ENCODE measurements around the gene FBLN2.

Gene FBLN2

DNA sequence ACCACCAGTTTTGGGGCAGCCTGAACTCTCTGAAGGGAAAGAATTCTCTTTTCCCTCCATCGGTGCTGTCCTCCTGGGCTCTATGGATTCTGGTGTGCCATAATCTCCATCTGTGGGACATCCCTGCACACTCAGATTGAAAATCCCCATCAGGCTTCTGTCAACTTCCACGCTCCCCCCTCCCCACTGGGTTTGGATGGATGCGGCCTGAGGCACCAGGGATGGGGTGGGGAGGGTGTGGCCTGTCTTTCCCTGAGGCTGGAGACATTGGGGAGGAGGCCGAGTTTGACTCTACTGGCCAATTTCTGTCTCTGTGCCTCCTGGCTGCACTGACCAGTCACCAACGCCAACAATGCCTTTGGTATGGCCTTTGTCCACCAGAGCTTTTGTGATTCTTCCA, 16.3 kb upstream of the FBLN2 start:
- no peak overlapping the region for H3K27ac ChIP-seq (replicated peaks)
- H3K4me3 ChIP-seq (replicated peaks; ENCODE audit: insufficient read depth, low read length), result no peak overlapping the region
- no peaks in the 10 kb centered on the region for H3K27me3 ChIP-seq (ENCODE audit: insufficient read depth, poor library complexity, severe bottlenecking)
- no peak for DNase-seq (ENCODE audit: low read depth in 1 of 2, low spot score in 1 of 2)
- TF ChIP-seq, protein P1, sequence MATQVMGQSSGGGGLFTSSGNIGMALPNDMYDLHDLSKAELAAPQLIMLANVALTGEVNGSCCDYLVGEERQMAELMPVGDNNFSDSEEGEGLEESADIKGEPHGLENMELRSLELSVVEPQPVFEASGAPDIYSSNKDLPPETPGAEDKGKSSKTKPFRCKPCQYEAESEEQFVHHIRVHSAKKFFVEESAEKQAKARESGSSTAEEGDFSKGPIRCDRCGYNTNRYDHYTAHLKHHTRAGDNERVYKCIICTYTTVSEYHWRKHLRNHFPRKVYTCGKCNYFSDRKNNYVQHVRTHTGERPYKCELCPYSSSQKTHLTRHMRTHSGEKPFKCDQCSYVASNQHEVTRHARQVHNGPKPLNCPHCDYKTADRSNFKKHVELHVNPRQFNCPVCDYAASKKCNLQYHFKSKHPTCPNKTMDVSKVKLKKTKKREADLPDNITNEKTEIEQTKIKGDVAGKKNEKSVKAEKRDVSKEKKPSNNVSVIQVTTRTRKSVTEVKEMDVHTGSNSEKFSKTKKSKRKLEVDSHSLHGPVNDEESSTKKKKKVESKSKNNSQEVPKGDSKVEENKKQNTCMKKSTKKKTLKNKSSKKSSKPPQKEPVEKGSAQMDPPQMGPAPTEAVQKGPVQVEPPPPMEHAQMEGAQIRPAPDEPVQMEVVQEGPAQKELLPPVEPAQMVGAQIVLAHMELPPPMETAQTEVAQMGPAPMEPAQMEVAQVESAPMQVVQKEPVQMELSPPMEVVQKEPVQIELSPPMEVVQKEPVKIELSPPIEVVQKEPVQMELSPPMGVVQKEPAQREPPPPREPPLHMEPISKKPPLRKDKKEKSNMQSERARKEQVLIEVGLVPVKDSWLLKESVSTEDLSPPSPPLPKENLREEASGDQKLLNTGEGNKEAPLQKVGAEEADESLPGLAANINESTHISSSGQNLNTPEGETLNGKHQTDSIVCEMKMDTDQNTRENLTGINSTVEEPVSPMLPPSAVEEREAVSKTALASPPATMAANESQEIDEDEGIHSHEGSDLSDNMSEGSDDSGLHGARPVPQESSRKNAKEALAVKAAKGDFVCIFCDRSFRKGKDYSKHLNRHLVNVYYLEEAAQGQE (IDR thresholded peaks at IDR 0.05; ENCODE audit: insufficient replicate concordance, low read depth), result no peak
- TF ChIP-seq, protein P2, sequence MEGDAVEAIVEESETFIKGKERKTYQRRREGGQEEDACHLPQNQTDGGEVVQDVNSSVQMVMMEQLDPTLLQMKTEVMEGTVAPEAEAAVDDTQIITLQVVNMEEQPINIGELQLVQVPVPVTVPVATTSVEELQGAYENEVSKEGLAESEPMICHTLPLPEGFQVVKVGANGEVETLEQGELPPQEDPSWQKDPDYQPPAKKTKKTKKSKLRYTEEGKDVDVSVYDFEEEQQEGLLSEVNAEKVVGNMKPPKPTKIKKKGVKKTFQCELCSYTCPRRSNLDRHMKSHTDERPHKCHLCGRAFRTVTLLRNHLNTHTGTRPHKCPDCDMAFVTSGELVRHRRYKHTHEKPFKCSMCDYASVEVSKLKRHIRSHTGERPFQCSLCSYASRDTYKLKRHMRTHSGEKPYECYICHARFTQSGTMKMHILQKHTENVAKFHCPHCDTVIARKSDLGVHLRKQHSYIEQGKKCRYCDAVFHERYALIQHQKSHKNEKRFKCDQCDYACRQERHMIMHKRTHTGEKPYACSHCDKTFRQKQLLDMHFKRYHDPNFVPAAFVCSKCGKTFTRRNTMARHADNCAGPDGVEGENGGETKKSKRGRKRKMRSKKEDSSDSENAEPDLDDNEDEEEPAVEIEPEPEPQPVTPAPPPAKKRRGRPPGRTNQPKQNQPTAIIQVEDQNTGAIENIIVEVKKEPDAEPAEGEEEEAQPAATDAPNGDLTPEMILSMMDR (IDR thresholded peaks at IDR 0.05; ENCODE audit: insufficient read depth, low read length), result no peak
- no peak for TF ChIP-seq GABPA (IDR thresholded peaks at IDR 0.05; ENCODE audit: low read depth)
- no peak for TF ChIP-seq POLR2AphosphoS5 (IDR thresholded peaks at IDR 0.05; ENCODE audit: low read depth)
- TF ChIP-seq SPI1 (IDR thresholded peaks at IDR 0.05; ENCODE audit: borderline replicate concordance, low read depth), result no peak

DNA sequence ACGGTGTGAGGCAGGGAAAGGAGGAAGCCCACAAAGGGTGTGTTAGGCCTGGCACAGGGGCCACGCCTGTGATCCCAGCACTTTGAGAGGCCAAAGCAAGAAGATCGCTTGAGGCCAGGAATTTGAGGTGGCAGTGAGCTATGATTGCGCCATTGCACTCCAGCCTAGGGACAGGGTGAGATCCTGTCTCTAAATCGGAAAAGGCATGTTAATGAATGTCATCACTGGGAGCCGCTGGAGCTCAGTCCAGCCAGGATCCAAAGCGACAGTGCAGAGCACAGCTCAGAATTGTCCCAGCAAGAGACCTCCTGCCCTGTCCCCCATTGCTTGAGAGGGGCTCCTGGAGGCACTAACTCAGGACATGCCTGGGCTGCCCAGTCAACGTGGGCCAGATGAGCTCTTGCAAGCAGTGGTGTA, 15.0 kb upstream of the FBLN2 start:
- H3K27me3 ChIP-seq (ENCODE audit: insufficient read depth, poor library complexity, severe bottlenecking), result no peaks in the 10 kb centered on the region
- no peak for DNase-seq (ENCODE audit: low read depth in 1 of 2, low spot score in 1 of 2)
- TF ChIP-seq, protein P2 (IDR thresholded peaks at IDR 0.05; ENCODE audit: insufficient read depth, low read length), result no peak
- TF ChIP-seq SPI1 (IDR thresholded peaks at IDR 0.05; ENCODE audit: borderline replicate concordance, low read depth), result no peak
- TF ChIP-seq, protein P1 (IDR thresholded peaks at IDR 0.05; ENCODE audit: insufficient replicate concordance, low read depth), result no peak
- no peak for TF ChIP-seq GABPA (IDR thresholded peaks at IDR 0.05; ENCODE audit: low read depth)
- TF ChIP-seq POLR2AphosphoS5 (IDR thresholded peaks at IDR 0.05; ENCODE audit: low read depth), result no peak
- no peak overlapping the region for H3K4me3 ChIP-seq (replicated peaks; ENCODE audit: insufficient read depth, low read length)
- no peak overlapping the region for H3K27ac ChIP-seq (replicated peaks)

DNA sequence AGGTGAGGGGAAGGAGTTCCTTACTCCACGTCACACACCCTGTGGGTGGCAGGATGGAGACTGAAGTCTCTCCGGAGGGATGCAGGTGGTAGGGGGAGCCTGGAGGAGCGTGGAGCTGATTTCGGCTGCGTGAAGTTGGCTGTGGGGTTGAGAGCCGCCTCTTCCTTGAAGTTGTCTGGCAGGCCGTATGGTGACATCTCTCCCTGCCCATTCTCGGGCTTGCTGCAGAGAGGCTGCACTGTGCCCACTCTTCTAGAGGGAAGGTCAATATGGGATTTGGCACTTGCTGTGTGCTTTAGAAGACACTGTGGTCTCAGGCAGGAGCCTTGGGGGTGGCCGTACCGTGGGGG, 13.4 kb upstream of the FBLN2 start:
- H3K27ac ChIP-seq (replicated peaks), result no peak overlapping the region

More for the DNA sequence above, 13.4 kb upstream of the FBLN2 start:
- TF ChIP-seq POLR2AphosphoS5 (IDR thresholded peaks at IDR 0.05; ENCODE audit: low read depth), result no peak
- TF ChIP-seq GABPA (IDR thresholded peaks at IDR 0.05; ENCODE audit: low read depth), result no peak
- TF ChIP-seq, protein P1 (IDR thresholded peaks at IDR 0.05; ENCODE audit: insufficient replicate concordance, low read depth), result no peak
- no peak for TF ChIP-seq SPI1 (IDR thresholded peaks at IDR 0.05; ENCODE audit: borderline replicate concordance, low read depth)
- TF ChIP-seq, protein P2 (IDR thresholded peaks at IDR 0.05; ENCODE audit: insufficient read depth, low read length), result no peak
- Histone ChIP-seq H3K27me3 (ENCODE audit: insufficient read depth, poor library complexity, severe bottlenecking) (no peaks in the 10 kb centered on the region), H3K4me3 (replicated peaks; ENCODE audit: insufficient read depth, low read length) (no peak overlapping the region)
- no peak for DNase-seq (ENCODE audit: low read depth in 1 of 2, low spot score in 1 of 2)

Data from HL-60 (cell line).